GM12878 (cell line): ENCODE data around the gene REPIN1. TPM values are rescaled to one million over a fixed set of nuclear protein-coding genes. Genes with fewer than 3 reads are reported as not detected.

Source experiments
- CEBPZ ChIP-seq: fragments of 150-350 bp; IDR thresholded peaks from 2 replicates; pipeline ENCODE4 v1.6.1; 2016; ENCODE audit warnings: low read depth, low read length
- E2F4 ChIP-seq: IDR thresholded peaks from 2 replicates; pipeline ENCODE4 v1.6.1; 2012; ENCODE audit warnings: low read depth, low read length, improper control_type of control experiment
- EED ChIP-seq: sonication (generic); IDR thresholded peaks from 2 replicates; pipeline ENCODE4 v1.6.1; 2016; ENCODE audit warnings: antibody characterized with exemption, low read depth
- NFYA ChIP-seq: IDR thresholded peaks from 2 replicates; pipeline ENCODE4 v1.6.1; 2011; ENCODE audit warnings: low read depth, mild to moderate bottlenecking, low read length, improper control_type of control experiment, borderline replicate concordance
- NR2C2 ChIP-seq: IDR thresholded peaks from 2 replicates; pipeline ENCODE4 v1.6.1; 2011; ENCODE audit warnings: borderline replicate concordance, low read depth; ENCODE audit not compliant: control insufficient read depth, insufficient read length
- SMAD1 ChIP-seq: fragments of 450-650 bp; IDR thresholded peaks from 2 replicates; pipeline ENCODE4 v1.6.1; 2018; ENCODE audit warnings: mild to moderate bottlenecking, low read depth; ENCODE audit not compliant: partially characterized antibody
- SREBF2 ChIP-seq: IDR thresholded peaks from 2 replicates; pipeline ENCODE4 v1.6.1; 2012; ENCODE audit warnings: mild to moderate bottlenecking, low read length
- polyA plus RNA-seq, 11 experiments: library from polyadenylated mRNA; depleted of rRNA in 4 of 11; unstranded in 6 of 11; stranded (reverse) in 5 of 11; fragments of >200 nt; fragmentation: Nextera tagmentation in 4 of 11; fragmentation: Illumina TruSeq in 1 of 11; extraction: Ambion mirVana in 4 of 11; extraction: Trizol in 1 of 11; gene quantifications; 1 replicate in 1 of 11; 2 replicates in 10 of 11; pipeline versions ENCODE4 v1.2.1 to v1.2.3, GENCODE V29; 2011 to 2016; ENCODE audit warnings: inconsistent platforms in 2 of 11, missing spikeins in 2 of 11, low read depth in 1 of 11
- total RNA-seq, 4 experiments: library from RNA; depleted of rRNA in 3 of 4; stranded (reverse); fragments of >200 nt in 3 of 4; fragmentation: Illumina TruSeq in 1 of 4; extraction: Trizol in 1 of 4; gene quantifications; 2 replicates each; pipeline versions ENCODE4 v1.2.1 to v1.2.3, GENCODE V29; 2013 to 2021
- TF ChIP-seq, protein P1 (sequence below): IDR thresholded peaks from 2 replicates; pipeline ENCODE4 v1.6.1; 2011; ENCODE audit warnings: low read depth, low read length, improper control_type of control experiment, borderline replicate concordance
- TF ChIP-seq, protein P2 (sequence below): fragments of 150-350 bp; IDR thresholded peaks from 2 replicates; pipeline ENCODE4 v1.6.1; 2014; ENCODE audit warnings: mild to moderate bottlenecking, low read depth, low read length

REPIN1 gene
- total and polyA plus RNA-seq, 10 of the 15 experiments (the other 5 are each of a cell fraction or from before 2014, with no cell fraction given), result 5.1 to 172 (median 76.9) TPM

DNA sequence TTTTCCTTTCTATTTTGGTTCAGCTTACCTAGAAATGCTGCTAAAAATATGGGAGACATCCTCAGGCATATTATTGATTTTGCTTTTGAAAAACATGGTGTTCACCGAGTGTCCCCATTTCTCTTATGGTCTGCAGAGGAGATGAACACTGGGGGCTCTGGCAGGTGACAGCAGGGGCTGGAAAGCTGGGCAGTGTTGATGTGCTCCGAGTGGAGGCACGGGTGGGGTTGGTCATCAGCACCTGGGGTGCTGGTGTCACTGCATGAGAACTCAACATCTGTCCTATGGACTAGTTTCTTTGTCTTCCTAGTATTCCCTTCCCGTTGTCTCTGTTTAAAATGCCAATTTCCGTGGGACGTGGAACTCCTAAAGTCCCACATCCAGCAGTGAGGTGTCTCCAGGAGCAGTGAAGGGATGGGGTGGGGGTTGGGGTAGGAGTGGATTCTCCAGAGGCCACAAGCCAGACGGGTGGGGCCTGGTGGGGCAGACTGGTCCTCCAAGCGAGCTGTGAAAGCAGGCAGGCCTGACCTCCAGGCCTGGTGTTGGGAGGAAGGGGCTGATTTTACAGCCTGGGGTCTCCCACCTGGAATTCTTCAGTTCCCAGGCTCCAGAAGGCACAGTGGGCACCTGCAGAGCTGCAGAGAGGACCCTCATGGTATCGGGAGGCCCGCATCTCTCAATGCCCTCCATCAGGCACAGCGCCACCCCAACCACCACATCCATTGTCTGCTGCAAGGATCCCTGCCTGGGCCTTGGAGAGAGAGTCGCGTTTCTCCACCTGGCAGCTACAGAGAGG, 35.0 kb downstream of the REPIN1 start (continued):
- TF ChIP-seq, protein P1, sequence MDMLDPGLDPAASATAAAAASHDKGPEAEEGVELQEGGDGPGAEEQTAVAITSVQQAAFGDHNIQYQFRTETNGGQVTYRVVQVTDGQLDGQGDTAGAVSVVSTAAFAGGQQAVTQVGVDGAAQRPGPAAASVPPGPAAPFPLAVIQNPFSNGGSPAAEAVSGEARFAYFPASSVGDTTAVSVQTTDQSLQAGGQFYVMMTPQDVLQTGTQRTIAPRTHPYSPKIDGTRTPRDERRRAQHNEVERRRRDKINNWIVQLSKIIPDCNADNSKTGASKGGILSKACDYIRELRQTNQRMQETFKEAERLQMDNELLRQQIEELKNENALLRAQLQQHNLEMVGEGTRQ, result no peak
- TF ChIP-seq, protein P2, sequence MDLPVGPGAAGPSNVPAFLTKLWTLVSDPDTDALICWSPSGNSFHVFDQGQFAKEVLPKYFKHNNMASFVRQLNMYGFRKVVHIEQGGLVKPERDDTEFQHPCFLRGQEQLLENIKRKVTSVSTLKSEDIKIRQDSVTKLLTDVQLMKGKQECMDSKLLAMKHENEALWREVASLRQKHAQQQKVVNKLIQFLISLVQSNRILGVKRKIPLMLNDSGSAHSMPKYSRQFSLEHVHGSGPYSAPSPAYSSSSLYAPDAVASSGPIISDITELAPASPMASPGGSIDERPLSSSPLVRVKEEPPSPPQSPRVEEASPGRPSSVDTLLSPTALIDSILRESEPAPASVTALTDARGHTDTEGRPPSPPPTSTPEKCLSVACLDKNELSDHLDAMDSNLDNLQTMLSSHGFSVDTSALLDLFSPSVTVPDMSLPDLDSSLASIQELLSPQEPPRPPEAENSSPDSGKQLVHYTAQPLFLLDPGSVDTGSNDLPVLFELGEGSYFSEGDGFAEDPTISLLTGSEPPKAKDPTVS, result no peak
- TF ChIP-seq CEBPZ (no peak), SREBF2 (no peak), SMAD1 (no peak), NR2C2 (no peak), NFYA (no peak), E2F4 (no peak), EED (no peak; the same call in 1 of the 2 replicates)
